Hippocampal formation (tissue), 2 donors: Measurements from ENCODE around the gene GAL3ST2.
"Not testable (repeated sequence)": the region's sequence is repeated elsewhere in the genome, so short reads cannot be mapped to it uniquely, and the experiment has no call there.

Experiments used
- DNase-seq, 2 donors: peaks; one replicate each; lab custom pipeline; 2025; lab: John Stamatoyannopoulos, UW

Gene GAL3ST2

GRCh38 chr2:241820625-241821384 lies 44.2 kb downstream of the GAL3ST2 start:
- no peak for DNase-seq

GRCh38 chr2:241821460-241822263 lies 45.0 kb downstream of the GAL3ST2 start:
- DNase-seq: no peak

- no peak for DNase-seq
Measured at GRCh38 chr2:241822264-241822623, 45.6 kb downstream of the GAL3ST2 start.

- DNase-seq: not testable (repeated sequence)
Measured at GRCh38 chr2:241823531-241824437, 47.2 kb downstream of the GAL3ST2 start.

GRCh38 chr2:241827394-241827793 lies 50.8 kb downstream of the GAL3ST2 start:
- DNase-seq: no peak

- no peak for DNase-seq
Measured at GRCh38 chr2:241833101-241833663, 56.6 kb downstream of the GAL3ST2 start.

GRCh38 chr2:241833756-241834526 lies 57.3 kb downstream of the GAL3ST2 start:
- not testable (repeated sequence) for DNase-seq

- no peak for DNase-seq
Measured at GRCh38 chr2:241834527-241835210, 58.0 kb downstream of the GAL3ST2 start.

GRCh38 chr2:241835611-241836010 lies 59.0 kb downstream of the GAL3ST2 start:
- no peak for DNase-seq

GRCh38 chr2:241836292-241836691 lies 59.7 kb downstream of the GAL3ST2 start:
- no peak for DNase-seq

GRCh38 chr2:241837197-241837965 lies 60.8 kb downstream of the GAL3ST2 start:
- DNase-seq: no peak

GRCh38 chr2:241841181-241842066 lies 64.8 kb downstream of the GAL3ST2 start:
- no peak for DNase-seq

- DNase-seq: no peak
Measured at GRCh38 chr2:241842067-241842415, 65.4 kb downstream of the GAL3ST2 start.

GRCh38 chr2:241842620-241843211 lies 66.1 kb downstream of the GAL3ST2 start:
- no peak for DNase-seq

GRCh38 chr2:241843321-241844065 lies 66.9 kb downstream of the GAL3ST2 start:
- DNase-seq: no peak

GRCh38 chr2:241844066-241844728 lies 67.6 kb downstream of the GAL3ST2 start:
- DNase-seq: no peak
